Osteoblast (primary cell): ENCODE measurements around the gene STS. TPM values are rescaled to one million over a fixed set of nuclear protein-coding genes. Genes with fewer than 3 reads are reported as not detected.

Experiments used
- DNase-seq: peaks from one replicate; pipeline ENCODE4 v3.0.0; 2011; ENCODE audit warnings: low spot score, mixed read lengths; ENCODE audit not compliant: insufficient read length; ENCODE audit errors: missing footprints
- H2AFZ ChIP-seq: 2 replicates; pipeline ENCODE4 v1.6.0; 2011; ENCODE audit warnings: mild to moderate bottlenecking, low read length
- H3K27ac ChIP-seq: 2 replicates; pipeline ENCODE4 v1.5.1; 2011; ENCODE audit warnings: mild to moderate bottlenecking, low read depth, low read length, moderate library complexity
- H3K27me3 ChIP-seq: 2 replicates; pipeline ENCODE4 v1.6.0; 2012; ENCODE audit warnings: mild to moderate bottlenecking, control low read depth, inconsistent platforms, low read length, moderate library complexity; ENCODE audit not compliant: insufficient read depth
- H3K36me3 ChIP-seq: 2 replicates; pipeline ENCODE4 v1.5.1; 2011; ENCODE audit warnings: mild to moderate bottlenecking, low read length, control low read depth, moderate library complexity; ENCODE audit not compliant: insufficient read depth
- H3K4me1 ChIP-seq: 2 replicates; pipeline ENCODE4 v1.5.1; 2011; ENCODE audit warnings: mild to moderate bottlenecking, low read length, control low read depth, moderate library complexity; ENCODE audit not compliant: insufficient read depth
- H3K4me2 ChIP-seq: 2 replicates; pipeline ENCODE4 v1.6.0; 2011; ENCODE audit warnings: mild to moderate bottlenecking, low read length; ENCODE audit not compliant: insufficient read depth
- H3K4me3 ChIP-seq: fragments of 200-600 bp; sonication (generic); 3 replicates; pipeline ENCODE4 v1.5.1; 2012; ENCODE audit warnings: mild to moderate bottlenecking, low read length, inconsistent platforms; ENCODE audit not compliant: insufficient read depth
- H3K79me2 ChIP-seq: 2 replicates; pipeline ENCODE4 v1.6.0; 2012; ENCODE audit warnings: mild to moderate bottlenecking, low read length, control low read depth, inconsistent platforms; ENCODE audit not compliant: insufficient read depth
- H3K9me3 ChIP-seq: 2 replicates; pipeline ENCODE4 v1.5.1; 2011; ENCODE audit warnings: low read depth, low read length, control low read depth
- H4K20me1 ChIP-seq: 2 replicates; pipeline ENCODE4 v1.6.0; 2012; ENCODE audit warnings: mild to moderate bottlenecking, low read length, control low read depth; ENCODE audit not compliant: insufficient read depth
- CTCF ChIP-seq: IDR thresholded peaks from 2 replicates; pipeline ENCODE4 v1.5.1; 2011; ENCODE audit warnings: mild to moderate bottlenecking, low read depth, low read length, moderate library complexity; ENCODE audit errors: extremely low read depth
- total RNA-seq: library from RNA; depleted of rRNA; stranded (reverse); fragments of >200 nt; gene quantifications from 2 replicates; pipeline ENCODE4 v1.2.3, GENCODE V29; 2012

Gene STS
- total RNA-seq, 1 donor, result 10.9 TPM

DNA sequence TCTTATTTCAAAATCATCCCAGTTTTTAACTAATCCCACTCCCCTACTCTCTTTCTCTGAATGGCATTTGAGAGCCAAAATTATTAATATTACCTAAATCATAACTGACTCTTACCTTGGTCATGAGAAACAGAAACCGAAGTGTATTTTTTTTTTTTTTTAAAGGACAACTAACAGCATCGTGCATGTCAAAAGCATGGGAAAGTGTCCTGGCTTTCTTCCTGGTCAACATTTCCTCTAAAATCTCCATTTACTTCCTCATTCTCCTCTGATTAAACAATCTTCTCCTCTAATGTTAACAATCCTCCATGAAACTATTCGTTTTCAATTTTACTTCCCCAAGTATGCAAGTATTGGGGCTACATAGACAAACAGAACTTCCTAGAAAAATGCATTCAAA is 2.1 kb upstream of the STS start:
- peaks cover 10% of the 10 kb centered on the region for H4K20me1 ChIP-seq
- no peak for DNase-seq
- H3K27me3 ChIP-seq, result no peaks in the 10 kb centered on the region
- no peak overlapping the region for H2AFZ ChIP-seq
- no peak for TF ChIP-seq CTCF
- H3K4me1 ChIP-seq, result peaks cover 3% of the 10 kb centered on the region
- H3K4me3 ChIP-seq, result no peak overlapping the region
- no peaks in the 10 kb centered on the region for H3K9me3 ChIP-seq
- no peak overlapping the region for H3K27ac ChIP-seq
- no peaks in the 10 kb centered on the region for H3K36me3 ChIP-seq
- H3K4me2 ChIP-seq, result no peak overlapping the region
- H3K79me2 ChIP-seq, result peaks cover 53% of the 10 kb centered on the region

GRCh38 chrX:7146020-7146702 is 1.4 kb upstream of the STS start:
- H3K4me1 ChIP-seq, result peaks cover 3% of the 10 kb centered on the region
- TF ChIP-seq CTCF, result no peak
- no peak overlapping the region for H3K4me2 ChIP-seq
- H3K79me2 ChIP-seq, result peaks cover 46% of the 10 kb centered on the region
- H3K9me3 ChIP-seq, result no peaks in the 10 kb centered on the region
- H3K27me3 ChIP-seq, result no peaks in the 10 kb centered on the region
- no peak overlapping the region for H2AFZ ChIP-seq
- peaks cover 9% of the 10 kb centered on the region for H4K20me1 ChIP-seq
- H3K27ac ChIP-seq, result no peak overlapping the region
- H3K4me3 ChIP-seq, result no peak overlapping the region
- DNase-seq, result no peak
- no peaks in the 10 kb centered on the region for H3K36me3 ChIP-seq

GRCh38 chrX:7146703-7147412 is 654 bp upstream of the STS start:
- no peak for DNase-seq
- Histone ChIP-seq H3K4me2 (peak overlapping the region; percentile 90), H3K27ac (peak overlapping the region; percentile 46), H3K4me3 (peak overlapping the region; percentile 85), H3K9me3 (no peaks in the 10 kb centered on the region), H2AFZ (peak overlapping the region; percentile 91), H3K27me3 (no peaks in the 10 kb centered on the region), H3K79me2 (peaks cover 39% of the 10 kb centered on the region), H3K36me3 (no peaks in the 10 kb centered on the region), H4K20me1 (peaks cover 6% of the 10 kb centered on the region), H3K4me1 (peaks cover 3% of the 10 kb centered on the region)
- TF ChIP-seq CTCF, result no peak

- Histone ChIP-seq H3K4me3 (peak within 1 kb of the TSS; percentile 85), H3K9me3 (no peaks in the 10 kb centered on the region), H3K4me1 (peaks cover 3% of the 10 kb centered on the region), H3K27ac (peak within 1 kb of the TSS; percentile 46), H2AFZ (peak within 1 kb of the TSS; percentile 98), H3K27me3 (no peaks in the 10 kb centered on the region), H3K79me2 (peaks cover 27% of the 10 kb centered on the region), H3K4me2 (peak within 1 kb of the TSS; percentile 90), H4K20me1 (peaks cover 6% of the 10 kb centered on the region), H3K36me3 (no peaks in the 10 kb centered on the region)
- DNase-seq, result peak; percentile 98
- peak; percentile 14 for TF ChIP-seq CTCF
Observed at GRCh38 chrX:7147978-7148854, 704 bp downstream of the STS start, which contains the start of gene PUDP. PUDP (minus strand) TSS chrX:7148153; CDS start chrX:7148113, 40 bp downstream.
